Inferior parietal cortex (tissue), 1 donor: ENCODE measurements around the gene AKAP3.

Experiments used
- DNase-seq: peaks from one replicate; pipeline ENCODE4 v3.0.0-alpha.2; 2016; ENCODE audit errors: extremely low spot score

AKAP3 gene

DNA sequence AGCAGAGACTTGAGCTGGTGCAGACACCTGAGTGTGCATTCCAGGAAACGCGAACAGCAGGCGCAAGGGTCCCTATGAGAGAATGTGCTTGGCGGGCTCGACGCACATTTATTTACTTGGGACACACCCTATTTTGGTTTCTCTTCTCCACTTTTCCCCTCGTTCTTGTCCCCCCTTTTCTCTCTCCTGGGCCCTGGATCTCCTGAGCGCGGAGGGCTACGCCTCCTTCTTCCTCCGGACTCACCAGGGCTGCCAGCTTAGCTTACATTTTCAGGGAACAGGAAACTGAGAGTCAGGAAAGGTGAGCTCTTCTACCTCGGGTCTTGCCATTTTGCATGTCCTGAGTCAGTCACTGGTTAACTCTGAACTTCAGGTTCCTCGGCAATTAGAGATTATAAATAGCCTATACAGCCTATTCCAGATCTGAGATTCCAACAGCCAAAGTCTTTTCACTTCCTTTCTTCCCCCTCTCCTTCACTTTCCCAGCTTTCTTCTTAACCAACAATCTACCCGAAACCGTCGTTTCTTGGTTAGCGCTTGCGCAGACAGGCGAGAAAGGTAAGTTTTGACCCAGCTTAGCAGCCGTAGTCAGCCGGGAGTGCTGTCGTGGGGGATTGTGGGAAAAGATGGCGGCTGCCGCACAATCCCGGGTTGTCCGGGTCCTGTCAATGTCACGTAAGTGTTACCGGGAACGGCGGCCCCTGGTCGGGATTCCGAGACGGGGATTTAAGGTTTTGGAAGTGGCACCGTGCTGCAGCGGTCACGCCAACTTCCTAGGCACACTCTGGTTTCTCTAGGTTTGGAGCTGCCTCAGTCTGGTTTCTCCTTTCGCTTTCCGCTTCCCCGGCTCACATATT lies at the start of gene AKAP3, which contains the start of gene NDUFA9:
Gene AKAP3 (minus strand): TSS at position 551 of the 857 bp plus-strand sequence. CDS start 10,855 bp downstream, outside the sequence.
Gene NDUFA9 (plus strand): TSS at position 614 of the 857 bp plus-strand sequence. CDS start 13 bp downstream, at position 627.
- peak; percentile 92 for DNase-seq

DNA sequence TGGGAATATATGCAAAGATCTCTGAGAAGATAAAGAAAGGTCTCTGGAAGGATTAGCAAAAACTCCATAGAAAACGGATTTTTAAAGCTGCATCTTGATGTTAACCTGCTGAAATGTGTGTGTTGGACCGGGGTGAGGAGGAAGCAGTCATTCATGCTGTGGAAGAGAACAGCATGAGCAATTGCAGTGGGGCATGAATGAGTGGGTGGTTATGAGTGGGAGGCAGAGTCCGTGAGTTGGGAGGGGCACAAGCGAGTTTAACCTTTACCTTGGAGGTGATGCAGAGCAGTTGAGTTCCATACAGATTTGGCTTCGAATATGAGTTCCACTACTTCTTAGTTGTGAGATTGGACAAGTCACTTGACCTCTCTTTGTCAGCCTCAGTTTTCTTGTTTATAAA lies 41.9 kb upstream of the AKAP3 start:
- DNase-seq = no peak

DNA sequence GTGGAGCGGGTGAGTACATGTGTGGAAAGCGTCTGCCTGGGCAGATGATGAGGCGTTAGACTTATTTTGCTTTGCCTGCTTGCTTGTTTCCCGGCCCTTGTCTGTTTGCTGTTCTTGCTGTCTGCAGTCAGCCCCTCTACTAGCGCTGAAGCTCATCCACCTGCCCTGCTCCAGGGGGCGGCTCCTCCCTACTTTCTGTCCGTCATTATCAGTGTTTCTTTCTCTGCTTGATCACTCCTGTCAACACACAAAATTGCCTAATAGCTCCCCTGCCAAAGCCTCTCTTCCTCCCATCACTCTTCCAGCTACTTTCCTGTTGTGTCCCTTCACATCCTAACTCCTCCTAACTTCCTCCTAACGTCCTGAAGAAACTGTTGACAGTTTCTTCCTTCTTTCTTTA lies 36.5 kb upstream of the AKAP3 start:
- DNase-seq = no peak

DNA sequence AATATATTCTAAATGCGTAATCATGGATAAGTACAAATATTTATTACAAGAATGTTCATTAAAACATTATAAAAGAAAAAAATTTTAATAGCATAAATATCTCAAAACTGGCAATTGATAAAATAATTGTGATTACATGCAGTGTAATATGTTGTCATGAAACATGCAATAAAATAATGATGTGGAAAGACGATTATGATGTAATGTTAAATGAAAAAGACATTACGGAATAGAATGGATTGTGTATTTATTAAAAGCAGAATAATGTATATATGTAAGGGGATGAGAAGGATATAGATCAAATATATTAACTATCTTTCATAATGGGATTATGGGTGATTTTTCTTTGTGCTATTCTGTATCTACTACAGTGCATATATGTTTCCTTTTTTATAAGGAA lies 32.9 kb upstream of the AKAP3 start:
- no peak for DNase-seq

DNA sequence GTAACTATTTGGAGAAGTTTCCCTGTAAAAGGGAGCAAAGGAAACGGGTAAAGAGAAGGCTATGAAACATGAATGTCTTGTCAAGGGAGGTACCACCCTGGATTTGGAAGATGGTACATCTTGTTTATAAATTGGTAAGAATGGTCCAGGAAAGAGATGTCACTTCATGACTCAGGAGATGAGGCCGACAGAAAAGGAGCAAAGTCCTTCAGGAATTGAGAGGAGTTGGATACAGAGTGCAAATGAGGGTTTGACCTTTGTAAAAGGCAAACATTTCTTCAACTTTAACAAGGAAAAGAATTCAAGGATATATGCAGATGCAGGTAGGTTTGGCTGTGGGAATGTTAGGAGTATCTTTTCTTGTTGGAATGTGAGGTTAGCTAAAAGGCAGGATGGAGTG lies 30.9 kb upstream of the AKAP3 start:
- no peak for DNase-seq

DNA sequence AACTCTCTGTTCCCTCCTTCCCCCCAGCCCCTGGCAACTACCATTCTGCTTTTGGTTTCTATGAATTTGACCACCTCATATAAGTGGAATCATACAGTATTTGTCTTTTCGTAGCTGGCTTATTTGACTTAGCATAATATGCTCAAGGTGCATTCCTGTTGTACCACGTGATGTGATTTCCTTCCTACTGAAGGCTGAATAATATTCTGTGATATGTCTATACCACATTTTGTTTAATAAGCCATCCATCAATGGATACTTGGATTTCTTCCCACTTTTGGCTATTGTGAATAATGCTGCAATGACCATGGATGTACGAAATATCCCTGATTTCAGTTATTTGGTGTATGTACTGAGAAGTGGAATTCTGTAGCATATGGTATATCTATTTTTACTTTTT lies 16.4 kb upstream of the AKAP3 start:
- DNase-seq = no peak

DNA sequence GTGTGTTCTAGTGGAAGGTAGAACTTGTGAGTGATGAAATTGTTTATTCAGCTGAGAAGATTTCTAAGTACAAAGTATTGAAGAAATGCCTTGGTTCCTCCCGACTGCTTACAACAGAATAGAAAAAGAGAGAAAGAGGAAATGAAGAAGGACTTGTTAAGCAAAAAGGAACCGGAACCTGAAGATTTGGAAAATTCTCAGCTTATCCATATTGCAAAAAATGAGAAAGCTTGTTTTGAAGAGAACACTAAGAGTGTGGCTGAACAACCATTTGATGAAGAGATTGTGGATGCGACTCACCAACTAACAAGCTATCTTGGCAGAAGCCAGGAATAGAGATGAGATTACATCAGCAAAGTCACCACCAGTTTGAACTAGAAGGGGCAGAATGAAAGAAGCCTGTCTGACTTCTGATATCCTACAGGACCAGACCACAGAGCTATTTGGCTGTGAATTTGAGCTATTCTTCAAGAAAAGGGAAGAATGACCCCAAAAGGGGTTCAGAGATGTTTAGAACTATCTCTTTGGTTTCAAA lies 15.2 kb upstream of the AKAP3 start:
- no peak for DNase-seq

DNA sequence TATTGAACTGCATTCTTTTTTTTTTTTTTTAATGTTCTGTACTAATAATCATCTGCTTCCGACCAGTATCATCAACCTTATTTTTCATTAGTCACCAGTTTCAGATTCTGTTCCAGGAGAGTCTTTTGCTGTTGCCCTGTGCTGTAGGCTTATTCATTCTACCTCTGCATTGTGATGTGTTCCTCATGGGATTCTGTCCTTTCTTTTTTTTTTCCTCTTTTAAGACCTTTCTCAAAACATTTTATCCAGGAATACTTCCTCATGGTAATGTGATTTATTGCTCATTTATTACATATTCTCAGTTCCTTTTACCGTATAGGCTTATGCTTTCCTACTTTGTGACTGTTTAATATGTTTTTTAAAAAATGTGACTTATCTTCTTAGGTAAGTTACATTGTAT lies 4.8 kb upstream of the AKAP3 start:
- DNase-seq = no peak

DNA sequence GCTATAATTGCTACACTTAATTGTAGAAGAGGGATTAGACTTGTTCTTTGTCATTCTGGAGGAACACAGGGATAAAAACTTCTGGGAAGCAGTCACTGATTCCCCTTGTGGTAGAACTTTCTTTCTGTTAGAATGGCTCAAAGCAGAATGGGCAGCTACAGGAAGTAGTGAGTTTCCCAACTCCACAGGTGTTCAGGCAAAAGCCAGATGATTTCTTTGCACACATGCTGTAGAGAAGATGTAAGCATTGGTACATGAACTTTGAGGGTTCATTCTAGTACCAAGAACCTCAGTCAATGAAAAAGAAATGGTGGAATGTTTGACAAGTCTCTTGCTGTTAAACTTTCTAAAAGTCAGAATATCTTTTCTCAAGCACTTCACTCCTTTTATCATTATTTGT lies 4.4 kb upstream of the AKAP3 start:
- DNase-seq = no peak

DNA sequence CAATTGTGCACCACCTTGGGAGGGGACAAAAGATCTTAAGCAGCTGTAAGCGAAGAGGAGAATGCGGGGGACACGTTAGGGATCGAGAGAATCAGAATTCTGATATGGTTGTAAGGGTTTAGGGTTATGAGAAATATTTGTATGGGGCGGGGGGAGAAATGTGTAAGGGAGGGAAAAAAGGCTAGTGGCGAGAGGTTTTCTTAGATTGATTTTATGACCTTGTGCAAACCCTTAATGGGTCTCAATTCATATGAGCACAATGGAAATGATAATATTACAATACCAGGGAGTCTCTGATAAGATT lies 459 bp upstream of the AKAP3 start:
- DNase-seq = no peak

DNA sequence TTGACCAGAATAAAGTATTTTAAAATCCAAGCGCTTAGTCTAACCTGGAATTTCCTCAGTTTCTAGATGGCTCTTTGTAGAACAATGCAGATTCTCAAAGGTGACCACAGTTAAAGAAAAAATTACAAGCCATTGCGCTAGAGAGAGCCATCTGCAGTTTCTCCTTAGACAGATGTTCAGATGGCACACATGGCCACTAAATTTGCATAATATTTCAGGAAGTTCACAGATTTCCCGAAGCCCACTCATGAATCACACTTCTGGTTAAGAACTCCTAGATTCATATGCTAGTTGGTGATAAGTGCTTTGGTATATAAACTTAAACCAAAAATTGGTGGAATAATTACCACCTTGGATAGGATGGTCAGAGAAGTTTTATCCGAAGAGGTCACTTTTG lies 749 bp downstream of the AKAP3 start:
- DNase-seq = peak; percentile 21

DNA sequence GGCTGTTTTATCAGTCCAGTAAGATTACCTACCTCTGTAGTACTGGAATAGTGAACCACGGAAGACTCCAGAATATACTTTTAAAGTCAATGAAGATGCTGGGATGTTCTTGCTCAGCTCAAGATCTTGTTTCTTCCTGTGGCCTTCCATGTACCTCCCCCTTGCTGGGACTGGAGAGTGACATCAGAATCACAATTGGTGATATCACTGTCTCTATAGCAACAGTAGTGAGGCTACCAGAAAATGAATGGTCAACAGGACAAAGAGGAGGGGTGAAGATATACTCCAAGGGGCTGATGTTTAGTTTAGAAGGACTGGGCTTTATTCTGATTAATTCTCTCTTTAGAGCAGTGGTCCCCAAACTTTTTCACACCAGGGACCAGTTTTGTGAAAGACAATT lies 3.8 kb downstream of the AKAP3 start:
- no peak for DNase-seq

DNA sequence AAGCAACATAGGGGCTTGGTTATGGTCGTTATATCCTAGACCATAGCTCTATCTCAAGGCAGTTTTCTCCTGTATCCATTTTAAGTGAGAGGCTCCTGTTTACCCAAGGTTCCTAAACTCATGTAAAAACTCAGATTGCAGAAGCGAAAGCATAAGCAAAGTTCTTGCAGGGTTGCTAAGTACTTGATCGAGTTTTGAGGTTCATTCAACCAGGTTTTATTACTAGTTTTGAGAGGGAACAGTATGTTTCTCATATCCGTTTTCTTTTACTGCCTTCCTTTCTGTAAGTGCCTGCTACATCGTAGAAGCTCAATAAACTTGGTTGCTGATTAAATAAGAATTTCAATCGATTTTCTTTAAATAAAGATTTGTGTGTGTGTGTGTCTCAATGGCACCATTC lies 5.1 kb downstream of the AKAP3 start:
- no peak for DNase-seq

DNA sequence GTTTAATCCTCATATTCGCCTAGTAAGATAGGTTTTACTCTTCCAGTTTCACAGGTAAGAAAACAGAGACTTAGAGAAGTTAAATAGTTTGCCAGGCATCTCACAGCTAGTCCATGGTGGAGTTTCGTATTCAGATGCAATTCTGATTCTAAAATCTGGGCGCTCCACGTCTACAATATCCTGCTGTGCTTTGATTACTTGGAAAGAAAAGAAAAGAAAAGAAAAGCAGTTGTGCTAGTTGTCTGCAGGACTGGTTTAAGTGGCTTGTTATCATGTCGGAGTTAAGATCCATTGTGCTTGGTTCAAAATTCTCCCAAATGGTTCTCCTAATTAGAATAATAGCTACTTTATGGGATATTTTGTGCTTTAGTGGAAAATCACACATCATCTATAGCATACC lies 18.6 kb downstream of the AKAP3 start:
- no peak for DNase-seq

DNA sequence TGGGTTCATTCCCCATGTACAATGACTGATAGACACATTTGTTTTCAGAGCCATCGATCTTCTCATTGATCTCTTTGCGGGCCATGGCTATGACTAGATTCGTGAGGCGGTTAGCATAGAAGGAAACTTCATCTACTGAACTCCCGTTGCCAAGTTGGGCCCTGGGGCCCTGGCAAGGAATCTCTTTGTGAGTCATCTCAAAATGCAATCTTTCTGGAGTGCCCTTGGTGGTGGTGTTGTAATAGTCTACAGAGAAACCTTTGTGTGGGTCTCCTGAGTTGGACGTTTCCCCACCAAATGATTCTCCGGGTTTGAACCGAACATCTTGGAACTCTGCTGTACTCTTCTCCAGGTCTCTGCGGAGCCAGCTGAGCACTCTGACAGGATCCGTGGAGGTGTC lies 20.4 kb downstream of the AKAP3 start:
- DNase-seq = no peak

DNA sequence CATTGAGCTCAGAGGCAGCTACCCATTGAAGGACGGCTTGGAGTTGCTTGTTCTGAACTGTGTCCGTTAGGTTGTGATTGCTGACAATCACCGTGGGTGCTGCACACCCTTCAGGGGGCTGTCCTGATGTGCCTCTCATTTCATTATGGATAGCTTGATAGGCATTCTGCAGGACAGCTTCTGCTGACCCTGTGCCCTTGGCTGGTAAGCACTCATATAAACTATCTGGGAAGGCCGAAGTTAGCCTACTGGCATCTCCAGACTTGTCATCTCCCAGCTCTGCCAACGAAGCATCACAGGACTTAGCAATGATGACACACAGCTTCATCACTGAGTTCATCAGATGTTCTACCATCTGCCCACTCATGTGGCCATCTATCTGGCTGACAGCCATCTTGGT lies 22.3 kb downstream of the AKAP3 start:
- DNase-seq = no peak

DNA sequence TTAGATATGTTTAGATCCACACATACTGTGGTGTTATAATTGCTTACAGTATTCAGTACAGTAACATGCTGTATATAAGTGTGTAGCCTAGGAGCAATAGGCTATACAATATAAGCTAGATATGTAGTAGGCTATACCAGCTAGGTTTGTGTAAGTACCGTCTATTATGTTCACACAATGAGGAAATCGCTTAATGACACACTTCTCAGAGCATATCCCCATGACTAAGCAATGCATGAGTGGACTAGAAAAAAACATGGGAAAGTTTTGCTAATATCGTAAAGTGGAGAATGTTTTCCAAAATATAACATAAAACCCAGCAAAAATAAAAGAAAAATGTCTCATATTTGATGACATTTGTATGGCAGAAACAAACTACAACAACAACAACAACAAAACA lies 27.3 kb downstream of the AKAP3 start:
- DNase-seq = no peak

DNA sequence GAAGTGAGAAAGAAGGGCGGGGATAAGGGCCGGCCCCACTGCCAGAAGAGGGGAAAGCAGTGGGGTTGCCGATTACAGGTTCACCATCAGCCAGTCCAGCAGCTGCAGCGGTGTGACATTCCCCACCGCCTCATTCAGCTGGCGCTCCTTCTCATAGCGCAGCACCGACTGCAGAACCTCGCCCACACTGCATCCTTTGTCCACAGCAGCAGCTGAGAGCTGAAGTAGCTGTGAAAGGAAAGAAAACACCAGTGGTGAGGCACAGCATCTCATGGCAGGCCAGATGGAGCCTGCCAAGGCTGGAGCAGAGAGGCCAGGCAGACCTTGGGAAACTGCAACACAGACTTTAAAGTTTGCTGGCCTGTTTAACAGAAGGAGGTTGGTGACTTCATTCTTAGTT lies 33.2 kb downstream of the AKAP3 start:
- DNase-seq = peak; percentile 29

DNA sequence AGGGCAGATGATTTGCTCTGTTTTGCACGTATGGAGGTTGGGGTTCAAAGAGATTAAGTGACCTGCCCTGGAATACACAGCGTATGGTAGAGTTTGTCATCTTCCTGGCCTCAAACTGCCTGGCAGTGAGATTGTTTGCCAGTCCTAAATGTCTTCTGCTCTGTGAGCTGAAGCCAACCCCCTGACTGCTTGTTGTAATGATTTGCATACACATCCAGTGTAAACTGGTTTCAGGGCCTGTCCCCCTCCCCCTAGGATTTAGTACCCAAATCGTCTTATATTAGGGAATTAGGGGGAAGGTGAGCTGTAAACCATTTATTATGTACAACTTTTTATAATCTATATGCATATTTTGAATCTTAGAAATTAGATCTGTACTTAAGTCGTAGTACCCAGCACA lies 38.4 kb downstream of the AKAP3 start:
- DNase-seq = no peak

DNA sequence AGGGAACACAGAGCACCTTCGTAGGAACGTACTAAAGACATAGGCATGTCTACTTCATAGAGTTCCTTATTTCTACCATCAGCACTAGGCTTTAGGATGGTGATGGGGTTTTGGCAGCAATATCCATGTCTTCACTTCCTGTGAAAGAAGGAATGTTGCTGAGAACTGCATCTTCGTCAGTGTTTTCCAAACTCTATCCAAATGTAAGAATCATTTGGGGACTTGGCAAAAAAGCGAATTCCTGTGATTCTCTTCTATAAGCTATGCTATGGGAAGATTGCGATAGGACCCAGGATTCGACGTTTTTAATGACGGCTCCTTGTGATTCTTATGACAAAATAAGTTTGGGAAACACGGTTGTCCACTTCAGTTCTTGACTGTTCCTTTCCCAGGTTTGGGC lies 39.8 kb downstream of the AKAP3 start:
- DNase-seq = no peak

DNA sequence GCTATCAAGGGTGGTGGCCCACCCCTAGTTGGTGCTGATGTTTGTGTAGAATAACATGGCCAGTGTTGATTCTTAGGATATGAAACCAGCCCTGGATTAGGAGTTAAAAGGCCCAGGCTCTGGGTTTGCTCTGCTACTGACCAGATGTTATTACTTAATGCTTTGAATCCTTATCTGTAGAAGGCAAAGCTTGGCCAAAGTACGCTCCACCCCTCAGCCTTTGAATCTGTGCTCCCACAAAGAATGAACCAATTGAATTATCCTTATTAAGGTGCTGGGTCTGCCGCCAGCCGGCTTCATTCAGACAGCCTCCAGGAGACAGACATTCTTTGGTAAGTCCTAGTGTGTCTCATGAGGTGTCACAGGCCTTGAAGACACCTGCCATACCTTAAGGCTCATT lies 41.8 kb downstream of the AKAP3 start:
- no peak for DNase-seq

DNA sequence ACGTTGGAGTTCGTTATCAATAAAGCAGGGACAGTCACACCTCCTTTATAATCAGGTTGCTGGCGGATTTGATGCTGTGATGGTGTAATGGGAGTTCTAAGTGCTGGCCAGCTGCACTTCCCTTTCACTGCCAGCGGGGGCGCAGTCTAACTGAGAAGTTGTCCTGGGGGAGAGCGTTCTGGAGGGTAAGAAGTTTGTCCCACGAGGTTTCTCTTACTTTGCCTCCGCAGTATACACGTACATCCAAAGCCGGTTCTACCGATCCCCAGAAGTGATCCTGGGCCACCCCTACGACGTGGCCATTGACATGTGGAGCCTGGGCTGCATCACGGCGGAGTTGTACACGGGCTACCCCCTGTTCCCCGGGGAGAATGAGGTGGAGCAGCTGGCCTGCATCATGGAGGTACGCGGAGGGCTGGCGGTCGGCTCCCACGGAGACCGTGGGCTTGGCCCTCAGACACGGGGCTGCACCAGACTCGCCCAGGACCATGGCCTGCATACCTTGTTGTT lies 44.1 kb downstream of the AKAP3 start:
- peak; percentile 91 for DNase-seq

DNA sequence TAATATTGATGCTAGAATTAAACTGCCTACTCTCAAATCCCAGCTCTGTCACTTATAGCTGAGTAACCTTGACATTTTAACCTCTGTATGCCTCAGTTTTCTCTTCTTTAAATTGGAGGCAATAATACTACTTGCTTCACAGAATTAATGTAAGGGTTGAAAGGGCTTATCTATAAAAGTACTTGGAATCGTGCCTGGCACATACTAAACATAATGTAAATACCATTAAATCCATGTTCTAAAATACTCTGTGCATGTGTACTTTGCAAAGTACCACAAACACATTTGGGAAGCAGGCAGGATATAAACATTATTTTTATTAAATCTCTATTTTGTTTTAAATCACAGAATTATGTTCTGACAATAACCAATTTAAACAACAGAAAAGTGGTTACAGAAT lies 44.9 kb downstream of the AKAP3 start:
- no peak for DNase-seq

DNA sequence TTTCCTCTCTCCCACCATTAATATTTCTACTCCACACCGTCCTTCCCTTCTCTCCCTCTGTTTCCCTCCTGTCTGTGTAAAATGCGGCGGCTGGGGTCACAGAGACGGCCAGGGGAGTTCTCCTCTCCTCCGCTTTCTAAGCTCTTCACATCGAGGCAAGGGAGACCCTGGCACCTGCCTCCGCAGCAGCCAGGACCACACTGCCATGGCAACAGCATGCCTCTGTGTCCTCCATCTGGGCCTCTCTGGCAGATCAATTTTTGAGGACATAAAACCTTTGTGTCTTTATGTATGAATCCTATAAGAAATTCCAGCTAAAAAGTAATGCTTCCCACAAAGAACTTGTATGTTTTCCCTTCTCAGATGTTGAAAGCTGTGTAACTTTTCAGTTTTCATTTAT lies 45.4 kb downstream of the AKAP3 start:
- no peak for DNase-seq
